ENCODE measurements around the gene EIF3D. TPM values are rescaled to one million over a fixed set of nuclear protein-coding genes. Genes with fewer than 3 reads are reported as not detected.

EIF3D gene
- total RNA-seq, 3 donors from 2014 or later: 291 to 419 (median 301) TPM

DNA sequence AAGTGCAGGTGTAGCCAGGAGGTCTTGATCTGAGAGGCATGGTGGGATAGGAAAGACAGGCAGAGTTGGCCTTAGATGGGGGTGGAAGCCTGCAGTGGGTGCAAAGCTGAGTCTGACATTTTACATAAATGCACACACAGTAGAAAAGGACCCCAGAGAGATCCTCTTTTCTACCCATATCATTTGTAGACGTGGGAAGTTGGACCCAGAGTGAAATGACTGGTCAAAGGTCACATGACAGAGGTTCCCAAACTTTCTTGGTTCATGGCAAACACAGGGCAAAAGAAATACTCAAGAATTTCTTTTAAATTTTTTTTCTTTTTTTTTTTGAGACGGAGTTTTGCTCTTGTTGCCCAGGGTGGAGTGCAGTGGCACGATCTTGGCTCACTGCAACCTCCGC is 16.0 kb downstream of the EIF3D start:
- Histone ChIP-seq H3K27me3 (no peaks in the 10 kb centered on the region), H3K27ac (no peak overlapping the region), H3K9me3 (no peaks in the 10 kb centered on the region), H3K4me3 (no peak overlapping the region), H3K4me1 (no peaks in the 10 kb centered on the region), H3K36me3 (peaks cover 27% of the 10 kb centered on the region)
- no peak for TF ChIP-seq POLR2AphosphoS5 (IDR thresholded peaks at IDR 0.05)
- TF ChIP-seq POLR2A (IDR thresholded peaks at IDR 0.05): no peak
- TF ChIP-seq, protein P1, sequence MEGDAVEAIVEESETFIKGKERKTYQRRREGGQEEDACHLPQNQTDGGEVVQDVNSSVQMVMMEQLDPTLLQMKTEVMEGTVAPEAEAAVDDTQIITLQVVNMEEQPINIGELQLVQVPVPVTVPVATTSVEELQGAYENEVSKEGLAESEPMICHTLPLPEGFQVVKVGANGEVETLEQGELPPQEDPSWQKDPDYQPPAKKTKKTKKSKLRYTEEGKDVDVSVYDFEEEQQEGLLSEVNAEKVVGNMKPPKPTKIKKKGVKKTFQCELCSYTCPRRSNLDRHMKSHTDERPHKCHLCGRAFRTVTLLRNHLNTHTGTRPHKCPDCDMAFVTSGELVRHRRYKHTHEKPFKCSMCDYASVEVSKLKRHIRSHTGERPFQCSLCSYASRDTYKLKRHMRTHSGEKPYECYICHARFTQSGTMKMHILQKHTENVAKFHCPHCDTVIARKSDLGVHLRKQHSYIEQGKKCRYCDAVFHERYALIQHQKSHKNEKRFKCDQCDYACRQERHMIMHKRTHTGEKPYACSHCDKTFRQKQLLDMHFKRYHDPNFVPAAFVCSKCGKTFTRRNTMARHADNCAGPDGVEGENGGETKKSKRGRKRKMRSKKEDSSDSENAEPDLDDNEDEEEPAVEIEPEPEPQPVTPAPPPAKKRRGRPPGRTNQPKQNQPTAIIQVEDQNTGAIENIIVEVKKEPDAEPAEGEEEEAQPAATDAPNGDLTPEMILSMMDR (IDR thresholded peaks at IDR 0.05): no peak
- no peak for DNase-seq (ENCODE audit: low spot score in 2 of 2)
- intact Hi-C loops (cut with DNase I; ENCODE audit: low total_unique reads): no loop called here

DNA sequence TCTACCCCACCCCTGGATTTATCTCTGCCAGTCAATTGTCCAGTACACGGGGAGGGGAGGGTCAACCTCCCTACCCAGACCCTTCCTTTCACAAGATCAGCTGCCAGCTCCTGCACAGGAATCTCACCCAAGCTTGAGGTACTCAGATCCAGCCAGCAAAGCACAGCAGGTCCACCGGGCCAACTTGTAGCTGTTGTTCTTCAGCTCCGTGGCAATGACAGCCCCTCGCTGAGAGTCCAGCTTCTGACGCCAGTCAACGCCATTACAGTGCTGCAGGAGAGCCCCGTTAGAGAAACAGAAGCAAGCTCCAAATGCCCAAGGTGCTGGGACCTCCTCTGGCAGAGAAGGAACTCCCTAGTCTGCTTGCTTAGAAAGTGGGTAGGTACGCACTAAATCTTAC is 16.6 kb downstream of the EIF3D start:
- intact Hi-C loops (cut with DNase I; ENCODE audit: low total_unique reads): no loop called here
- DNase-seq (ENCODE audit: low spot score in 2 of 2): no peak
- Histone ChIP-seq H3K27ac (no peak overlapping the region), H3K9me3 (no peaks in the 10 kb centered on the region), H3K4me3 (no peak overlapping the region), H3K4me1 (no peaks in the 10 kb centered on the region), H3K36me3 (peaks cover 27% of the 10 kb centered on the region), H3K27me3 (no peaks in the 10 kb centered on the region)
- TF ChIP-seq POLR2A (IDR thresholded peaks at IDR 0.05): no peak
- TF ChIP-seq, protein P1 (IDR thresholded peaks at IDR 0.05): no peak
- TF ChIP-seq POLR2AphosphoS5 (IDR thresholded peaks at IDR 0.05): no peak

DNA sequence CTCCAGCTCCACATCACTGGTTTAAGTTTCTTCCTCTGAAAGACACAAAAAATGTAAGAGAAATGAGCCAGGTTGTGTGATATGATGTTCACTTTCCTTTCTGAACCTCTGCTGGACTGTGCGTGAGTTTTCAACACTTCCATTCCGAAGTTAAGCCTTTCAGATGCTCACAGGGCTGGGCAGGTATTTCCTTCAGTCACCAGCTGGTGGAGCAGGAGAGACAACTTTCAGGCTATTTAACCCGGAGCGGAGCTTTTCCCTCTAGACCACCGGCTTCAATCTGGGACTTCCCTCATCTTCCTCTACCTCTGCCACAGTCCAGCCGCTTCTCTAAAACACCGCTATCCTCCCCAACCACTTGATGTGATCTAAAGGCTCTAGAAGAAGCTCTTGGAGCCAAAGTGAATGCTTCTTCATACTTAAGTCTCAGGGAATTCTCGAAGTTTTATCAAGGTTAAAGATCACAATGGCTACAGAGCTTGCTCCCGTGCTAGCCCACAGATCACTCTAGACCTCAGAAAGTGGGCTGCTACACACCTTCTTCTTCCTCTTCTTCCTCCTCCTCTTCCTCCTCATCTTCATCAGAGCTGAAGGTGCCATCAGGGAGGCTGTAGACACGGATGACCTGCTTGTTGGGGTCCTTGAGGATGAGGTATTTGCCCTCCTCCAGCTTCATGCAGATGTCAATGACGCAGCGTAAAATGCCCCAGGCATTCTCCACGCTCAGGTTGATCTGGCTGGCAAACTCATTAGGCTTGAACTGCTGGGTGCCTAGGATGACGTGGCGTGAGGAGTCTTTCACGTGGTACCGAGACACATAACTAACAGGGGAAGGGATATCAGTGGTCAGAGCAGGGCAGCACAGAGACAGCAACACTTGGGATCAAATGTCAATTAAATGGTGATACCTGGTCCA is 17.7 kb downstream of the EIF3D start:
- H3K27ac ChIP-seq: no peak overlapping the region
- H3K9me3 ChIP-seq: no peaks in the 10 kb centered on the region
- intact Hi-C loops (cut with DNase I; ENCODE audit: low total_unique reads): no loop called here
- no peak overlapping the region for H3K4me3 ChIP-seq
- DNase-seq (ENCODE audit: low spot score in 2 of 2): no peak
- H3K36me3 ChIP-seq: peaks cover 19% of the 10 kb centered on the region
- no peaks in the 10 kb centered on the region for H3K27me3 ChIP-seq
- no peaks in the 10 kb centered on the region for H3K4me1 ChIP-seq
- TF ChIP-seq POLR2A (IDR thresholded peaks at IDR 0.05): no peak
- no peak for TF ChIP-seq POLR2AphosphoS5 (IDR thresholded peaks at IDR 0.05)
- TF ChIP-seq, protein P1 (IDR thresholded peaks at IDR 0.05): peak in 2 of 3 donors; percentile 35 to 54

DNA sequence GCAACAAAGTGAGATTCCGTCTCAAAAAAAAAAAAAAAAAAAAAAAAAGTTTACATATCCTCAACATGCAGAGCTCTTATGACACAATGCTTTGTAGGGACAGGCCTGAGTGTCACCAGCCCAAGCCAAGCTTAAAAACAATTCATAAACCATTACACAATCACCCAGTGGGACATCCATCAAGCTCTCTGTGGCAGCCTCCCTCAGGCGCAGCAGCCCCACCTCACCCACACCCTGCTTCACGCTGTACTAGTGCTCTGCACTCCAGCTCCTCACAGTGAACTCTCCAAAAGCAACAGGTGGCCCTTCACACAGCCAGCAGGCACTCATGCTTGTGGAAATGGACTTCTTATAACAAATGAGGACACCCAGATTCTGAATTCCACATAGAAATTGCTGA is 18.6 kb downstream of the EIF3D start:
- no peaks in the 10 kb centered on the region for H3K27me3 ChIP-seq
- TF ChIP-seq POLR2AphosphoS5 (IDR thresholded peaks at IDR 0.05): no peak
- TF ChIP-seq, protein P1 (IDR thresholded peaks at IDR 0.05): no peak
- TF ChIP-seq POLR2A (IDR thresholded peaks at IDR 0.05): no peak
- H3K27ac ChIP-seq: no peak overlapping the region
- no peaks in the 10 kb centered on the region for H3K9me3 ChIP-seq
- DNase-seq (ENCODE audit: low spot score in 2 of 2): no peak
- intact Hi-C loops (cut with DNase I; ENCODE audit: low total_unique reads): no loop called here
- H3K4me3 ChIP-seq: no peak overlapping the region
- no peaks in the 10 kb centered on the region for H3K4me1 ChIP-seq
- H3K36me3 ChIP-seq: peaks cover 11% of the 10 kb centered on the region

DNA sequence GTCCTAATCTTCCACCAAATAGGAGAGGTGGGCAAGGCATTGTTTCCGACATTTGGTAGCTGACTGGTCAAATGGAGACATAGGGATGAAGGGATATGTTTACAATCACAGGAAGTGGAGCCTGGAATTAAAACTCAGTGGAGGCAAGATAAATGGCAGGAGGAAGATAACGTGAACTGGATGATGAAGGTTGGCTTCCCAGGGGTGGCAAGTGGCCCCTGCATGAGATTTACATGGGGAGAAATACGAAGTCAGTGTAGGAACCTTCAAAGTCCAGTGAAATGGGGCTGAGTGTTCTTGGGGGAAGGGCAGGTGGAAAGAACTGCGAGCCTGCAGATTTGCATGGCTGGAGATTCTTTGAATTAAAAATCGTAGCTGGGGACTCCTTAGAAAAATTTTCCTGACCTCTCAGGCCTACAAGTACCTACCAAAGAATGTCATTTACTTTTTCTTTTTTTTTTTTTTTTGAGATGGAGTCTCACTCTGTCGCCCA is 21.4 kb downstream of the EIF3D start:
- H3K4me1 ChIP-seq: no peaks in the 10 kb centered on the region
- H3K9me3 ChIP-seq: no peaks in the 10 kb centered on the region
- DNase-seq (ENCODE audit: low spot score in 2 of 2): no peak
- TF ChIP-seq POLR2A (IDR thresholded peaks at IDR 0.05) (no peak), POLR2AphosphoS5 (IDR thresholded peaks at IDR 0.05) (no peak)
- TF ChIP-seq, protein P1 (IDR thresholded peaks at IDR 0.05): no peak
- peak overlapping the region in 2 of 3 donors; percentile 68 to 74 for H3K4me3 ChIP-seq
- no peaks in the 10 kb centered on the region for H3K27me3 ChIP-seq
- H3K27ac ChIP-seq: peak overlapping the region; percentile 86 to 88
- intact Hi-C loops (cut with DNase I; ENCODE audit: low total_unique reads): no loop called here
- H3K36me3 ChIP-seq: peaks cover 7% of the 10 kb centered on the region
